Measurements from ENCODE around the gene NECAB3. TPM values are rescaled to one million over a fixed set of nuclear protein-coding genes. Genes with fewer than 3 reads are reported as not detected.

NECAB3 gene
- total RNA-seq, 2 donors from 2014 or later: 77.2 to 92.3 TPM

GRCh38 chr20:33686984-33687366 is 12.7 kb upstream of the NECAB3 start:
- H3K4me3 ChIP-seq (ENCODE audit: low read length): peak overlapping the region; percentile 66
- H3K9me3 ChIP-seq (ENCODE audit: control insufficient read depth, low read length): no peaks in the 10 kb centered on the region
- peaks cover 34% of the 10 kb centered on the region for H3K4me1 Mint-ChIP-seq
- H3K27ac ChIP-seq (ENCODE audit: low read depth, low read length): no peak overlapping the region
- peaks cover 6% of the 10 kb centered on the region for H3K27me3 Mint-ChIP-seq (ENCODE audit: insufficient read depth)
- H3K36me3 Mint-ChIP-seq (ENCODE audit: low read depth): no peaks in the 10 kb centered on the region
- no peaks in the 10 kb centered on the region for H3K27me3 ChIP-seq (ENCODE audit: control insufficient read depth, insufficient read depth, low read length, poor library complexity, severe bottlenecking)
- H3K9ac ChIP-seq (ENCODE audit: extremely low read depth, low read length, poor library complexity, severe bottlenecking): no peak overlapping the region
- H3K4me1 ChIP-seq (ENCODE audit: control insufficient read depth, insufficient read depth, low read length): peaks cover 10% of the 10 kb centered on the region
- TF ChIP-seq, protein P1, sequence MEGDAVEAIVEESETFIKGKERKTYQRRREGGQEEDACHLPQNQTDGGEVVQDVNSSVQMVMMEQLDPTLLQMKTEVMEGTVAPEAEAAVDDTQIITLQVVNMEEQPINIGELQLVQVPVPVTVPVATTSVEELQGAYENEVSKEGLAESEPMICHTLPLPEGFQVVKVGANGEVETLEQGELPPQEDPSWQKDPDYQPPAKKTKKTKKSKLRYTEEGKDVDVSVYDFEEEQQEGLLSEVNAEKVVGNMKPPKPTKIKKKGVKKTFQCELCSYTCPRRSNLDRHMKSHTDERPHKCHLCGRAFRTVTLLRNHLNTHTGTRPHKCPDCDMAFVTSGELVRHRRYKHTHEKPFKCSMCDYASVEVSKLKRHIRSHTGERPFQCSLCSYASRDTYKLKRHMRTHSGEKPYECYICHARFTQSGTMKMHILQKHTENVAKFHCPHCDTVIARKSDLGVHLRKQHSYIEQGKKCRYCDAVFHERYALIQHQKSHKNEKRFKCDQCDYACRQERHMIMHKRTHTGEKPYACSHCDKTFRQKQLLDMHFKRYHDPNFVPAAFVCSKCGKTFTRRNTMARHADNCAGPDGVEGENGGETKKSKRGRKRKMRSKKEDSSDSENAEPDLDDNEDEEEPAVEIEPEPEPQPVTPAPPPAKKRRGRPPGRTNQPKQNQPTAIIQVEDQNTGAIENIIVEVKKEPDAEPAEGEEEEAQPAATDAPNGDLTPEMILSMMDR (conservative IDR thresholded peaks at IDR 0.05): no peak
- 87 to 89% methylated on average over 10 to 14 of the region's 14 CpGs for WGBS, 2 experiments (ENCODE audit: insufficient coverage in 1 of 2, insufficient read length in 1 of 2)
- H3K4me3 Mint-ChIP-seq: peak overlapping the region; percentile 79
- no peaks in the 10 kb centered on the region for H3K9me3 Mint-ChIP-seq
- no peaks in the 10 kb centered on the region for H3K36me3 ChIP-seq (ENCODE audit: control insufficient read depth, insufficient read depth, low read length)
- DNase-seq: no peak
- H3K27ac Mint-ChIP-seq: peak overlapping the region; percentile 27

DNA sequence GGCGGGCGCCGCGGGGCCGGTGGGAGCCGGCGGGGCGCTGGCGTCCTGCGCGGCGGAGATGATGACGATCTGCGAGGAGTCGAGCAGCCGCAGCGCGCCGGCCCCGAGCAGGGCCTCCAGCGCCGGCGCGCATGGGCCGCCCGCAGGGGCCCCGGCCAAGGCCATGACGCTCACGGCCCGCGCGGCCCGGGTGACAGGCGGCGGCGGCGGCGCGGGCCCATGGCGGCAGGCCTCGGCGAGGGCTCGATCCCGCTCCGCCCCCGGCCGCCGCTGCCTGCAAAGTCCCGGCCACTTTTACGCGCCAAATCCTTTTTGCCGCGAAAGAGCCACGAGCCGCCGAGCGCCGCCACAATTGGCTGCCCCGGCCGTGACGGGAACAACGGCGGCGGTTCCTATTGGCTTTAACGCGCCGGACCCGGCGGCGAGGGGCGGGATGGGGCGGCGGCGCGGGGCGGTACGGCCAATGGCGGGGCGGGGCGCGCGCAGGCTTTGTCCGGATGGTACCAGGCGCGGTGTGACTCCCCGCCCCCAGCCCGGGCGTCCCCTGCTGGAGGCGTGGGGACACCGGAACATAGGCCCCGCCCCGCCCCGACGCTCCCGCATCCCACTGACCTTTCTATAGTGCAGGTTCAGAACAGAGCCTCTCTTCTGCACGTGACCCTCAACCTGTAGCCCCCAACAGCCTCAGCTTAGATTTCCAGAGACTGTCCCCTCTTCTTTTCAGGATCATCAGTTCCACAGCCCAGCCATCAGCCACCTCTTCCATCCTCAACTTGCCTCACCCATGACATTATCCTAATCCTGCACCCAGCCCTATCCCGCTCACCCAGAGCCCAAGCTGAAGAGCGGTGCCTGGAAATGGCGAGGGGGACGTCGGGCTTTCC is 12.1 kb upstream of the NECAB3 start, which contains the start of gene E2F1:
Gene E2F1 (minus strand): TSS at position 286 of the 884 bp plus-strand sequence. CDS start 121 bp downstream, at position 165.
- no peaks in the 10 kb centered on the region for H3K36me3 ChIP-seq (ENCODE audit: control insufficient read depth, insufficient read depth, low read length)
- peaks cover 10% of the 10 kb centered on the region for H3K4me1 ChIP-seq (ENCODE audit: control insufficient read depth, insufficient read depth, low read length)
- Mint-ChIP-seq H3K4me3 (peak within 1 kb of the TSS; percentile 79), H3K9me3 (no peaks in the 10 kb centered on the region), H3K27ac (peak within 1 kb of the TSS; percentile 91), H3K4me1 (peaks cover 34% of the 10 kb centered on the region), H3K27me3 (ENCODE audit: insufficient read depth) (peaks cover 5% of the 10 kb centered on the region), H3K36me3 (ENCODE audit: low read depth) (no peaks in the 10 kb centered on the region)
- H3K9me3 ChIP-seq (ENCODE audit: control insufficient read depth, low read length): no peaks in the 10 kb centered on the region
- peak; percentile 99 for DNase-seq
- 3 to 6% methylated on average over 24 to 101 of the region's 101 CpGs for WGBS, 2 experiments (ENCODE audit: insufficient coverage in 1 of 2, insufficient read length in 1 of 2)
- H3K27ac ChIP-seq (ENCODE audit: low read depth, low read length): peak within 1 kb of the TSS; percentile 79
- peak within 1 kb of the TSS; percentile 57 for H3K9ac ChIP-seq (ENCODE audit: extremely low read depth, low read length, poor library complexity, severe bottlenecking)
- no peaks in the 10 kb centered on the region for H3K27me3 ChIP-seq (ENCODE audit: control insufficient read depth, insufficient read depth, low read length, poor library complexity, severe bottlenecking)
- H3K4me3 ChIP-seq (ENCODE audit: low read length): peak within 1 kb of the TSS; percentile 88
- TF ChIP-seq, protein P1 (conservative IDR thresholded peaks at IDR 0.05): peak; percentile 60

DNA sequence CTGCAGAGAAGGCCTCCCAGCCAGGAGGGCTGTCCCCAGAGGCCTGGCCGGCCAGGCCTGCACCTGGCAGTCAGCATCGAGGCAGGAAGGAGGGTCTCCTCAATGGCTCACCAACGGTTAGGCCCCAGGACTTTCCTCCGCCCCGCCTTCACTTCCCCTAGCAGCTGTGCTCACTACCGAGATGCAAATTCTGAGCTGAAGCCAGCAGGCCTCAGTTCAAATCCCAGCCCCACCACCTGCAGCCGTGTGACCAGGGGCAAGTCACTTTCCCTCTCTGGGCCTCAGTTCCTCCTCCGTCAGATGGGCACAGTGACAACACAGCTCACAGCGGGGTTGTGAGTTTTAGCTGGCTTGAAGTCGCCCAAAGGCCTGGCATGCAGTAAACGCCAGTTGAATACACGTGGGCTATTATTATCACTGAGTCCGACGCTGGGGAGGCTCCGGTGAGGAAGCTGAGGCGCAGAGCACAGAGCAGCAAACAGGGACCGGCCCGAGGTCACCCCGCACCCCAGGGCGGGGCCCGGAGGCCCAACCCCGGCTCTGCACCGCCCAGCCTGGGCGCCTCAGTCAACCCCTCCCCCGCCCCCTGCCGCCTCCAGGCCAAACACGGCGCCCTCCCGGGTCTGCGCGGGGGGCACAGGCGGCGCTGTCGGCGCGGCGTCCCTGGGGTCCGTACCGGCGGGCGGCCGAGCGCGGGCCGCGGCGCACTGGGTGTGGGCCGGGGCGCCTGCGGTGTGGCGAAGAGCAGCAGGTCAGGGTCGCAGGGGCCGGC is 11.3 kb upstream of the NECAB3 start:
- H3K4me3 Mint-ChIP-seq: peak overlapping the region; percentile 79
- peaks cover 5% of the 10 kb centered on the region for H3K27me3 Mint-ChIP-seq (ENCODE audit: insufficient read depth)
- Histone ChIP-seq H3K9me3 (ENCODE audit: control insufficient read depth, low read length) (no peaks in the 10 kb centered on the region), H3K36me3 (ENCODE audit: control insufficient read depth, insufficient read depth, low read length) (peaks cover 3% of the 10 kb centered on the region), H3K4me3 (ENCODE audit: low read length) (peak overlapping the region; percentile 88), H3K4me1 (ENCODE audit: control insufficient read depth, insufficient read depth, low read length) (peaks cover 10% of the 10 kb centered on the region), H3K27ac (ENCODE audit: low read depth, low read length) (peak overlapping the region; percentile 79), H3K27me3 (ENCODE audit: control insufficient read depth, insufficient read depth, low read length, poor library complexity, severe bottlenecking) (no peaks in the 10 kb centered on the region), H3K9ac (ENCODE audit: extremely low read depth, low read length, poor library complexity, severe bottlenecking) (peak overlapping the region; percentile 57)
- TF ChIP-seq, protein P1 (conservative IDR thresholded peaks at IDR 0.05): no peak
- peaks cover 34% of the 10 kb centered on the region for H3K4me1 Mint-ChIP-seq
- 2 to 5% methylated on average over 17 to 53 of the region's 53 CpGs for WGBS, 2 experiments (ENCODE audit: insufficient coverage in 1 of 2, insufficient read length in 1 of 2)
- DNase-seq: peak; percentile 80
- no peaks in the 10 kb centered on the region for H3K9me3 Mint-ChIP-seq
- H3K27ac Mint-ChIP-seq: peak overlapping the region; percentile 91
- no peaks in the 10 kb centered on the region for H3K36me3 Mint-ChIP-seq (ENCODE audit: low read depth)
